GM12864 (cell line): Measurements from ENCODE around the gene PLXDC2.

ENCODE experiments used
- DNase-seq: peaks from one replicate; pipeline ENCODE4 v3.0.0-alpha.2; 2011; ENCODE audit warnings: low read depth
- H3K4me3 ChIP-seq: 2 replicates; pipeline ENCODE4 v1.5.1; 2011; ENCODE audit warnings: mild to moderate bottlenecking, low read depth, low read length, control low read depth
- CTCF ChIP-seq: IDR thresholded peaks from 2 replicates; pipeline ENCODE4 v1.5.1; 2011; ENCODE audit warnings: low read depth, mild to moderate bottlenecking, moderate library complexity, low read length, control low read depth, inconsistent platforms; ENCODE audit errors: missing control alignments

The PLXDC2 gene

GRCh38 chr10:19922236-19922963, 106.2 kb downstream of the PLXDC2 start:
- no peak for TF ChIP-seq CTCF
- no peak overlapping the region for H3K4me3 ChIP-seq
- no peak for DNase-seq

DNA sequence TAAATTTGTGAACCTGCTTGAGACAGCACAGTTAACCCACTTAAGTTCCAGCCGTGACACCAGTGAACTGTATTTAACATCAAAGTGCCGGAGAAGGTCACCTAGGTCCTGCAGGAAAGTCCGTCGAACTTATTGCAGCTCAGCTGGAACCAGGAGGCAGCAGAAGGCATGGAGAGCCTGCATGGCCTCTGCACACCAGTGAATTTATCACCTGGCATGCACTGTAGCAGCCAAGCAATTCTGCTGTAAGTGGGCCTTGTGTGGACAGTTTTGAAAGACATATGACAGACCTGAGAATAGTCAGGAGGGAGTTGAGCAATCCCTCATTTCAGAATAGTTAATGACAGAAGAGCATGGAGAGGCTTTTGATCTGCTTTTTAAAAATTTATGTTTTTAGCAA, 108.8 kb downstream of the PLXDC2 start:
- no peak overlapping the region for H3K4me3 ChIP-seq
- no peak for DNase-seq
- TF ChIP-seq CTCF = no peak

GRCh38 chr10:19928936-19929335, 112.7 kb downstream of the PLXDC2 start:
- H3K4me3 ChIP-seq = no peak overlapping the region
- no peak for DNase-seq
- TF ChIP-seq CTCF = no peak

GRCh38 chr10:19929506-19930140, 113.4 kb downstream of the PLXDC2 start:
- no peak overlapping the region for H3K4me3 ChIP-seq
- TF ChIP-seq CTCF = no peak
- no peak for DNase-seq

DNA sequence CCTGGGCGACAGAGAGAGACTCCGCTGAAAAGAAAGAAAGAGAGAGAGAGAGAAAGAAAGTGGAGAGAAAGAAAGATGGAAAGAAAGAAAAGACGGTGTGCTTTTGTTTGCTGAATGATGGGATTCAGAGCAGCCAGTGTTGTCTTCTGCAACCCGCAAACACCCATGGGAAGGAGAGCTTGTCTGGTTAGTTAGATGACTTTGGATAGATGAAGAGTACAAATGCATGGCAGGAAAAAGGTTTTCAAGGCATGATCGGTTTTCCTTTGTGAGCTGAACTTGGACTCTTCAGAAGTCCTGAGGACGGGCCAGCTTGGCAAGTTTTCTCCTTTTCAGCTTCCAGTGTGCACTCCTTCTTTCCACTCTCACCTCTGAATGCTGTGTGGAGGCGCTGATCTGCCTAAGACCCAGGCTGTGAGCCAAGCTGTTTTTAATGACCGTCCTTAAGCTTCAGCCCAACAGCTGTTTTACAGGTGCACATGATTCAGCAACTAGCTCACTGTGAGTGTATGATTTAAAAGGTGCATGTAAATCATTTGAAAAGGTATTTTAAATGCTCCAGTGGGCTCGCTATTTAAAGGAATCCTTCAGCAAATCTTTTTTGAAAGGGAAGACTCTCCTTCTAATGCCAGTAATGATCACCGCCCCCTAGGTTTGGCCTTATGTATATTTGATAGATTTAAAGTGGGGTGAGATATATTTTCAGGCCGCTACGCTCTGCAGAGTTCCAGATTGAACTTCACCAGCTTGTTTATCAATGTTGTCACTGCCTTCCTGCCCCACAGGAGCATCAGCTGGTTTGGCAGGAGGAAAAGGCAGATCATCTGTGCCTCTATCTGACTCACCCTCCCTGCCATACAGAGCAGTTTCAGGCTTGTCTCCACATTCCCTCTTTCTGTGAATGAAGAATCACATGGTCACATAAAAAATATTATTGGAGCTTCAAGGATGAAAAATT, 115.0 kb downstream of the PLXDC2 start:
- no peak for TF ChIP-seq CTCF
- no peak for DNase-seq

GRCh38 chr10:19931894-19932590, 115.8 kb downstream of the PLXDC2 start:
- no peak for DNase-seq
- no peak for TF ChIP-seq CTCF
- H3K4me3 ChIP-seq = no peak overlapping the region

More for the DNA sequence above, 115.0 kb downstream of the PLXDC2 start:
- H3K4me3 ChIP-seq = no peak overlapping the region
